ENCODE data around the gene NOTCH4.

Gene NOTCH4

GRCh38 chr6:32223258-32224235, at the start of gene NOTCH4:
TSS of gene NOTCH4 (minus strand) at chr6:32224067. CDS start at chr6:32223928, 139 bp downstream.
- TF ChIP-seq GATA3 (IDR thresholded peaks at IDR 0.05; ENCODE audit: low read depth, low read length) = no peak
- no peak for TF ChIP-seq GATA2 (IDR thresholded peaks at IDR 0.05; ENCODE audit: low read depth, low read length)

- no peak for TF ChIP-seq GATA3 (IDR thresholded peaks at IDR 0.05; ENCODE audit: low read depth, low read length)
- TF ChIP-seq GATA2 (IDR thresholded peaks at IDR 0.05; ENCODE audit: low read depth, low read length) = no peak
These were observed 47.6 kb upstream of the NOTCH4 start for GRCh38 chr6:32271429-32271828.

GRCh38 chr6:32267035-32267434, 43.2 kb upstream of the NOTCH4 start:
- TF ChIP-seq GATA3 (IDR thresholded peaks at IDR 0.05; ENCODE audit: low read depth, low read length) = no peak
- no peak for TF ChIP-seq GATA2 (IDR thresholded peaks at IDR 0.05; ENCODE audit: low read depth, low read length)

GRCh38 chr6:32255199-32256153, 31.6 kb upstream of the NOTCH4 start:
- TF ChIP-seq GATA3 (IDR thresholded peaks at IDR 0.05; ENCODE audit: low read depth, low read length) (no peak), GATA2 (IDR thresholded peaks at IDR 0.05; ENCODE audit: low read depth, low read length) (no peak)

- TF ChIP-seq GATA3 (IDR thresholded peaks at IDR 0.05; ENCODE audit: low read depth, low read length) (no peak), GATA2 (IDR thresholded peaks at IDR 0.05; ENCODE audit: low read depth, low read length) (no peak)
These were observed 30.9 kb upstream of the NOTCH4 start for GRCh38 chr6:32254761-32255198.

- no peak for TF ChIP-seq GATA2 (IDR thresholded peaks at IDR 0.05; ENCODE audit: low read depth, low read length)
- TF ChIP-seq GATA3 (IDR thresholded peaks at IDR 0.05; ENCODE audit: low read depth, low read length) = no peak
These were observed 28.6 kb upstream of the NOTCH4 start for GRCh38 chr6:32252331-32253009.

- TF ChIP-seq GATA2 (IDR thresholded peaks at IDR 0.05; ENCODE audit: low read depth, low read length) (no peak), GATA3 (IDR thresholded peaks at IDR 0.05; ENCODE audit: low read depth, low read length) (no peak)
These were observed 25.4 kb upstream of the NOTCH4 start for GRCh38 chr6:32249262-32249661.

- TF ChIP-seq GATA3 (IDR thresholded peaks at IDR 0.05; ENCODE audit: low read depth, low read length) (no peak), GATA2 (IDR thresholded peaks at IDR 0.05; ENCODE audit: low read depth, low read length) (no peak)
These were observed 23.5 kb upstream of the NOTCH4 start for GRCh38 chr6:32247401-32247800.

GRCh38 chr6:32244946-32245398, 21.1 kb upstream of the NOTCH4 start:
- TF ChIP-seq GATA3 (IDR thresholded peaks at IDR 0.05; ENCODE audit: low read depth, low read length) = no peak
- TF ChIP-seq GATA2 (IDR thresholded peaks at IDR 0.05; ENCODE audit: low read depth, low read length) = no peak

GRCh38 chr6:32244270-32244669, 20.4 kb upstream of the NOTCH4 start:
- no peak for TF ChIP-seq GATA2 (IDR thresholded peaks at IDR 0.05; ENCODE audit: low read depth, low read length)

- TF ChIP-seq GATA3 (IDR thresholded peaks at IDR 0.05; ENCODE audit: low read depth, low read length) = no peak
- no peak for TF ChIP-seq GATA2 (IDR thresholded peaks at IDR 0.05; ENCODE audit: low read depth, low read length)
These were observed 16.8 kb upstream of the NOTCH4 start for GRCh38 chr6:32240686-32241085.

- TF ChIP-seq GATA3 (IDR thresholded peaks at IDR 0.05; ENCODE audit: low read depth, low read length) (no peak), GATA2 (IDR thresholded peaks at IDR 0.05; ENCODE audit: low read depth, low read length) (no peak)
These were observed 15.6 kb upstream of the NOTCH4 start for GRCh38 chr6:32239462-32239861.

GRCh38 chr6:32234934-32235333, 11.1 kb upstream of the NOTCH4 start:
- TF ChIP-seq GATA3 (IDR thresholded peaks at IDR 0.05; ENCODE audit: low read depth, low read length) = no peak
- no peak for TF ChIP-seq GATA2 (IDR thresholded peaks at IDR 0.05; ENCODE audit: low read depth, low read length)
